ENCODE data around the gene LRRC28.
"Not testable (repeated sequence)": the region's sequence is repeated elsewhere in the genome, so short reads cannot be mapped to it uniquely, and the experiment has no call there.

LRRC28 gene

DNA sequence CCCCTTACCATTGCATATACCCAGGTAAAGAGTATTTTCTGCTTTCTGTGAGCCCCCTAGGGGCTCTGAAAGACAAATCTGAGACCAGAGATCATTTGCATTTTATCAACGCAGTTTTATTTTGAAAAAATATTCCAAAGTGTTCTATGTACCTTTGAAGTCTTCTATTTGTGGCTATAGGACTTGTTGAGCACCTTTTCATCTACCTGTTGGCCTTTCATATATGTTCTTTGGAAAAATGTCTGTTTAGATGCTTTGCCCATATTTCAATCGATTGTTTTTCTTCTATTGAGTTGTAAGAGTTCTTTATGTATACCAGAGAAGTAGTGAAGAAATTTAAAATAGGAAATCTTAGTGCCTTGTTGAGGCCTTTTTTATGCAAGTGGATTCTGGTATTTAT is 94.0 kb downstream of the LRRC28 start:
- DNase-seq, result no peak

GRCh38 chr15:99345832-99346462 is 94.7 kb downstream of the LRRC28 start:
- DNase-seq, result no peak

DNA sequence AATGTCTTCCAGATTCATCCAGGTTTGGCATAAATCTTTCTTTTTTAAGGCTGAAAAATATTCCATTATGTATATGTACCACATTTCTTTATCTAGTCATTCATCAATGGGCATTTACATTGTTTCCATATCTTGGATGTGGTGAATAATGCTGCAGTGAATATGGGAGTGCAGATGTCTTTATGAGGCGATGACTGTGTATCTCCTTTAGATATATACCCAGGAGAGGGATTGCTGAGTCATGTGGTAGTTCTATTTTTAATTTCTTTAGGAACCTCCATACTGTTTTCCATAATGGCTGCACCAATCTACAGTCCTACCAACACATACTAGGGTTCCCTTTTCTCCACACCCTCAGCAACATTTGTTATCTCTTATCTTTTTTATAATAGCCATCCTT is 96.3 kb downstream of the LRRC28 start:
- DNase-seq, result no peak

GRCh38 chr15:99348412-99348811 is 97.1 kb downstream of the LRRC28 start:
- DNase-seq, result no peak

- DNase-seq, result no peak
Measured at GRCh38 chr15:99350408-99350807, 99.1 kb downstream of the LRRC28 start.

DNA sequence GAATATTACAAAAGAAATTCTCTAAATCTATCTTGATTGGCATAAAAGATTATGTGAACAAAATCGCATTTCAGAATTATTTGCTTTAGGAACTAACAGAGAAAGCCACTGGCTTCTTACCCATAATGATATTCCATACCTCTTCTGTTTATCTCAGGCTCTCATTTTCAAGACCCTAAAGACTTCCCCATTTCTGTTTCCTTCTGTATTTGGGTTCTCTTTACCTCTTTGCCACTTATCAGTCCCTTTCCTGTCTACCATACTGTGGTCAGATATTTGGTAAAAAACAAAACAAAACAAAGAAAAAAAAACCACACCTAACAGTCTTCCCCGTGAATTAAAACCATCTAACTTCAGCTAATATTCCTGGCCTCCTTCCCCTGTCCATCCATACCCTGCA is 108.5 kb downstream of the LRRC28 start:
- DNase-seq, result no peak

DNA sequence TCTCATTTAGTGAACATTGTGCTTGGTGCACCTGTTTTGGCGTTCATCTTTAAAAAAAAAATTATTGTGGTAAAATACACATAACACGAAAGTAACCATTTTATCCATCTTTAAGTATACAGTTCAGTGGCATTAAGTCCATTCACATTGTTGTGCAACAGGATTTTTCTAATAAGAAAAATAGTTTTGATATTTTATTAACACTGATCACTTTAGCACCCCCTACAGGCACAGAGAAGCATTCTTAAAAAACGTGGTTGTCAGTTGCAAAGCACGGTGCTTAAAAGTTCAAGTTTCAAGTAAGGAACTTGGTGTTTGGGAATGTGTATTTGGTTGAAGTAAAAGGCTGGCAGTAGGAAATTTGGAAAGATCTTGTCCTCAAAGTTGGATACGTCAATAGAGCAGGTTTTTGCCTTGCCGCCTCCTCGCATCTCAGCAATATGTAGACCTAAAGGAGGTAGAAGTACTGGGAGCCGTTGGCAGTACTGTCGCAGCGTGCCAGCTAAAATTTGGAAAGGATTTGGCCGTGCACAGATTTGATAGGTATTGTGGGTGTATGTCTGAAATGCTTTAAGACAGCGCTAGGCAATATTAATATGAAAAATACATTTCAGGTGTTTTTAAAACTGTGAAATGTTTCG is 110.4 kb downstream of the LRRC28 start:
- no peak for DNase-seq

DNA sequence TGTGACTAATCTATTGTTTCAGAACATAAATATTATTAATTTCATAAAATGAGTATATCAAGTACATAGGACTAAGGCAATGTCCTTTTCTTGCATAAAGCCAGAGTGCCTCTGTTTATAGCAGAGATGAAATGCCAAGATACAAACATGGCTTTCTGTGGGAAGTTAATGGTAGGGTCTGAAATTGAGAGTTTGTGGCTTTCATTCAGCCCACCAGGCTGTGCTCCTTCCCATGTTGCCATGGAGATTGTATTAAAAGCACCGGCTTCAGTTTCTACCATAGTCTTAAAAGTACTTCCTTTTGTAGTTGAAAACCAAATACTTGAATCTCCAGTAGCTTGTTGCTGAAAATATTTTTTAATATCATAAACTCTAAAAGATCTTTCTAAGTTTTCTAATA is 114.0 kb downstream of the LRRC28 start:
- DNase-seq, result no peak

GRCh38 chr15:99366013-99366412 is 114.7 kb downstream of the LRRC28 start:
- DNase-seq, result no peak

DNA sequence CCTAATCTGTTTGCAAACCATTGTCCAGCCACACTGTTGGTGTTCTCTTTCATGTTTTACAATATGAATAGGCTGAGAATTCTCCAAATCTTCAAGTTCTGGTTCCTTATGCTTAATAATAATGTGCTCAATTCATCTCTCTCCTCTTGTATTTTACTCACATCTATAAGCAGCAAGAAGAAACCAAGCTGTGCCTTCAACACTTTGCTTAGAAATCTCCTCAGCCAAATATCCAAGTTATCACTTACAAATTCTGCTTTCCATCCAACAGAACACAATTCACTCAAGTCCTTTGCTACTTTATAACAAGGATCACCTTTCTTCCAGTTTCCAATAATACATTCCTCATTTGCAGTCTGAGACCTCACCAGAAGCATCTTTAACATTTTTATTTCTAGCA is 117.5 kb downstream of the LRRC28 start:
- DNase-seq, result no peak

DNA sequence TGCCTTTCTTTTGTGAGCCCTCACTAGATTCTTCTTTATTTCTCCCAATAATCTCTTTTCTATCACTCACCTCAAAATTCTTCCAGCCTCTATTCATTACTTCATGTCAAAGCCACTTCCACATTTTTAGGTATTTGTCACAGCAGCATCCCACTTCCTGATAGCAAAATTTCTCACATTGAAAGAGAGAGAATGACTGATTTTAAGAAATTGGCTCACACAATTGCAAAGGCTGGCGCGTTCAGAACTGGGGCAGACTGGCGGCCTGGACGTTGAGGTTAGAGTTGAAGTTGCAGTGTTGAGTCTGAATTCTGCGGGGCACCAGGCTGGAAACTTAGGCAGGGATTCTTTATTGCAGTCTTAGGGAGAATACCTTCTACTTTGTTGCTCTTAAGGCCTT is 117.9 kb downstream of the LRRC28 start:
- no peak for DNase-seq

- DNase-seq, result no peak
Measured at GRCh38 chr15:99371180-99372103, 120.2 kb downstream of the LRRC28 start.

DNA sequence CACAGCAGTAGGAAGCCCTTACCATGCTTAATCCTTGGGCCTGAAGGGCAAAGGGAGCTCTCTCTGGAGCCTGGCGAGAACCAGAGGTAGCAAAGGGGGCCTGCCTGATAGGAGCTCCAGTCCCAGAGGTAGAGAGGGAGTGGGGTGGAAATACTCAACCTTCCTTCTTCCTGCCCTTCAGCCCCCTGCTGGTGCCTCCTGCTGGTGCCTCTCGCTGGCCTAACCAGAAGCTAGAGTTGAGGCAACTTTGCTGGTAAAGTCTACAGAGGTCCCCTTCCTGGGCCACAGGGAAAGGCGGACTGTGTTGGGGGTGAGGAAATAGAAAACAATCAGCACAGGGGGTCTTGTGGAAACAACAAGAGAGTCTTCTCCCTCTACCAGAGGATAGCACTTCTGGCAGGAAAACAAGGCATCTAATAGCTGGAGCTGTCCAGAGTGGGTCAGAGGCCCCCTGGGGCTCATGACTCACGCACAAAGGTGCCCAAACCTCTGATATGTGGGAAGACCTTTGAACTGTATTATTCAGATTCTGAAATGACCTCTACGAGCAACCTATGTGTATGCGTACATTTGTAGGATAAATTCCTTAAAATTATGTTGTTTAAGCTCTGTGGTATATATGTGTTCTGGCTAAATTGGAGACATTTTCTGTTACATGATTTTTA is 133.9 kb downstream of the LRRC28 start:
- no peak for DNase-seq

GRCh38 chr15:99385865-99386264 is 134.6 kb downstream of the LRRC28 start:
- DNase-seq, result no peak

DNA sequence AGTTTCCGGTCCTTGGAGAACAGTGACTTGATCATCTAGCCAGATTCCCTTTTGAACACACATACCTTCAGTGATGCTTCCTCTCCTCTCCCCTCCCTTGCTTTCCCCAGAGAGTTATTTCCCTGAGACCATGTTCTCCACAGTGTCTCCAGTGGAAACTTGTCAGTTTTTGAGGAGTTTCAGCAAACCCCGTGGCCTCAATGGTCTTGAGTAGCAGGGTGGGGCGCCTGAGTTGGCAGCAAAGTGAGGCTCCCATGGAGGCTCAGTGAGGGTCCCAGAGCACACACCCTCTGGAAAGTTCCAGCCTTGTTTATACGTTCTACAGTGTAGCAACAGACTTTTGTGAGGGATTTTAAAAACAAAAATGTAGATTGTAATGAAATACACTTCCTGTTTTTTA is 135.1 kb downstream of the LRRC28 start:
- no peak for DNase-seq

DNA sequence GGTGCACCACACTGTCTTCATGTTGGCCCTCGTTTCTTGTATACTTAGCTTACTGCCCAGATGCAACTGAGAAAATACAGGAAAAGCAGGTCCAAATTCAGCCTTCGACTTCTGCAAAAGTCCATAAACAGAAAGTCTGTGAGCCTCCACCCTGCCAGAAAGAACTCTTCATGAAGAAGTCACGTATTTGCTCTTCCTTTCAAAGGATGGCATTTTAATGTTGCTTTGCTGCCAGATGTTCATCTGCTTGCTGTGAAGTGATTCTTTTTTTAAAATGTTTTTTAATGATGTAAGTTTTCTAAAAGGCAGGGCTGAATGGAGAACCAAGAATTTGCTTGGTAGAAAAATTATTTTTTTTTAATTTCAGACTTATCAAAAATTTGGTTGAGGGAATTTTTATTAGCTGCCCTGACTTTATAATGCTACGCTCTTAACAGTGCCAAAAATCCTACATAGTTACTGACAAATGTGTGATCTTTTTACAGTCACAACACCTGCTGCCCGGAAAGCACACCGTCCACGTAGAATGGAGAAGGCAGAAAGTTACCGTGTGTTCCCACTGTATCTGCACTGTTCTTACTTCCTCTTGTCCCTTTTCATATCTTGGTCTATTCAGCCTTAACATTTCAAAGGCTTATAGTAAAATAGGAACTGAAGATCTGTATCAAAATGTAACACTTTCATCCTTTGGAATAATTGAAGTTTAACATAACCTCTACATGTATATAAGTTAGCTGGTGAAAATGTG is 136.3 kb downstream of the LRRC28 start:
- no peak for DNase-seq

DNA sequence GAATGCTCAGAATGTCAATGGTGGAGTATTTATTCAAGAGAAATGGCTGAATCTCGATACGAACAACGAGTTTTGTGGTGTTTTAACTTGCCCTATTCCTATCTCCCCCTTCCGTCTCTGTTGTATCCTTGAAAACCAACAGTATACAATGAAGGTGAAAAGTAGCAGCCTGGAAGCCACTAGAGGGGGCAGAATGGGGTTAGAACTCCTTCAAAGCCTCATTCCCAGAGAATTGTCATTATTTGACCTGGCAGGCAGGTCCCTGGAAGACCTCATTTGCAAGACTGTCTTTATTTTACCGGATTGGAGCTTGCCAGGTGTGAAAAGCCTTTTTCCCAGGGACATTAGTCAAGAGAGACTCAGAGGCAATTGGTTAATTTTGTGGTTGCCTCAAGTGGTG is 139.4 kb downstream of the LRRC28 start:
- no peak for DNase-seq

GRCh38 chr15:99393641-99394040 is 142.4 kb downstream of the LRRC28 start:
- no peak for DNase-seq

DNA sequence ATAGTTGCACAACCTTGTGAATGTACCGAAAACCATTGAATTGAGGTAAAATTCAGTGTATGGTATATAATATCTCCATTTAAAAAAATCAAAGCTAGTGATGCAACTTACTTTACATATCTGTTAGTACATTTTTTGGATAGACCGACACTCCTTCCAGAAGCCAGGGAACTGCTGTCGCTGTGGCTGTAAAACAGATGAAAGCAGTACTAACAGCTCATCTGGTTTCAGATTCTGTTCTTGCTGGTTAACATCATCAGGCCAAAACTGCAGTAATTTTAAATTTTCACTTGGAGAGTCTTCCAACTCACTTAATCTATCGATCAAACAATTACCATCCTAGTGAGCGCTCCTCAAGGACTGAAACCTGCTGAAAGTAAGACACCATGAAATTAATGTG is 145.1 kb downstream of the LRRC28 start:
- no peak for DNase-seq

GRCh38 chr15:99399061-99399460 is 147.8 kb downstream of the LRRC28 start:
- DNase-seq, result no peak

DNA sequence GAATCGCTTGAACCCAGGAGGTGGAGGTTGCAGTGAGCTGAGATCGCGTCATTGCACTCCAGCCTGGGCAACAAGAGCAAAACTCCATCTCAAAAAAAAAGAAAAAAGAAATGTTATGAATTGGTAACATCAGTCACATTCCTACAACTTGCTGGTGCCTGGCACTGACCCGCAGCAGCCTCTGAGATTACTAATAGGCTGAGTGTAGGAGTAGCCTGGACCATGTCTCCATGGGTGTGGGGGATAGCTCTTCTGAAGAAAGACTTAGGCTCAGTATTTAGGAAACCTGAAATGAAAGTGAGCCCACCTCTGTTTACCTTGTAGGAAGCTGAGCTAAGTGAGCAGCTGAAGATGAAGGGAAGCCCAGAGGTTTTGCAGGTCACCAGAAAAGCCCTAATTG is 148.3 kb downstream of the LRRC28 start:
- no peak for DNase-seq

GRCh38 chr15:99401216-99401615 is 149.9 kb downstream of the LRRC28 start:
- DNase-seq, result not testable (repeated sequence)
